GM12872 (cell line): ENCODE measurements around the gene MEG3.

Source experiments
- CTCF ChIP-seq: IDR thresholded peaks from 3 replicates; pipeline ENCODE4 v1.5.1; 2011; ENCODE audit warnings: low read depth, mild to moderate bottlenecking, low read length, moderate library complexity; ENCODE audit not compliant: insufficient read depth

MEG3 gene

DNA sequence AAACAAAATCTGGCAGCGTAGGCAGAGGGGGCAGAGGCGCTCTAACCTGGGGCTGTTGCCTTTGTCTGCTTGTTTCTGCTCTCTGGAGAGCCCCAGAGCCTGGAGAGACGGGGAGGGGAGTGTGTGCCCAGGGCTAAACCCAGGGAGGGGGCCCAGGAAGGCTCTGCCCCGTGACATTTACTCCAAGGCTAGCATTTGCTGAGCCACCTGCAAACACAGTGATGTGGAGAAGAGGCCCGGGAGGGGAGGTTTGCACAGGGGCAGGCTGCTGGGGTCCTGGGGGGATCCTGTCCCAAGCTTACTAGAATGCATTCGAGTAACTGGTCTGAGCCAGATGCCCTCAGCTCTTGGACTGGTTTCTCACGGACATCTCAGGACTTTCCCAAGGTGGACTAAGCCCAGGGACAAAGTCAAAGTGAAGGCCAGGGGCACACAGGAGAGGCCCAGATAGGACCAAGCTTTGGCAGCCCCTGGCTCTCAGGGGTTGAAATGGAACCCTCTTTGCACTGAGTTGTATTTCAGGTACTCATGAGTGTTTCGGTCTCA lies 12.0 kb downstream of the MEG3 start:
- TF ChIP-seq CTCF, result no peak

DNA sequence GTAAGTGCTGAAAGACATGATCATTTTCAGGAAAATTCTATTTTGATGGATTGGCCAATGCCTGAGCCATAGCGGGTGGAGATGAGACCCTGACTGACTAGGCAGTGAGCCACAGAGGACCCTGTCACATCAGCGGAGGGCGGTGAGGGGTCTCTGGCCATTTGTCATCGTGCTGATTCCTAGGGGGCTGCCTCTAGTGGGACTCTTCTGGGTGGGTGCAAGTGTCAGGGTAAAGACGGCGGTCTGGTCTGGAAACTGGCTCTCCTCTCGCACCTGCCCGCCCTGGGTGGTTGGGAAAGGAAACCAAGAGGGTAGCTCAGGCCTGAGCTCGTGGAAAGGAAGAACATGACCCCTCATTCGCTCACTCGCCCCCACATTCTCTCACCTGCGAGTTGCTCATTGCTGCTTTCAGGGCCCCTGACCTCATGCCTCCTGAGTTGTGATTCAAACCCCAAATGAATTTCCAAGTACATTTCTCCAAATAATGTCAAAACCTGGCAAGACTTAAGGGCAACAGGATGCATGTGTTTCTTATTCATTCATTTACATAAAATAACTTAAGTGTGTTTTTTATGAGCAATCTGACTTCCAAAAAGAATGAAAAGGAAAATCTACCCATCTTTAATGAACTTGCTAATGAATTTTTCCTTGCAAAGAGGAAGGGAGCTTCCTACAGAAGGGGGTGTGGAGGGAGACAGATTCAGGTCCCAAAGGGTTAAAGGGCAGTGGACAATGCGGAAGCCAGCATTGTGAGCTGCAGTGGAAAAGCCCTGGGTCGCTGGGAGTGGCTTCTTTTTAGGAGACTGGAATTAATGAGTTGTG lies 12.8 kb downstream of the MEG3 start:
- TF ChIP-seq CTCF, result no peak

GRCh38 chr14:100839315-100839585 lies 13.3 kb downstream of the MEG3 start:
- no peak for TF ChIP-seq CTCF

DNA sequence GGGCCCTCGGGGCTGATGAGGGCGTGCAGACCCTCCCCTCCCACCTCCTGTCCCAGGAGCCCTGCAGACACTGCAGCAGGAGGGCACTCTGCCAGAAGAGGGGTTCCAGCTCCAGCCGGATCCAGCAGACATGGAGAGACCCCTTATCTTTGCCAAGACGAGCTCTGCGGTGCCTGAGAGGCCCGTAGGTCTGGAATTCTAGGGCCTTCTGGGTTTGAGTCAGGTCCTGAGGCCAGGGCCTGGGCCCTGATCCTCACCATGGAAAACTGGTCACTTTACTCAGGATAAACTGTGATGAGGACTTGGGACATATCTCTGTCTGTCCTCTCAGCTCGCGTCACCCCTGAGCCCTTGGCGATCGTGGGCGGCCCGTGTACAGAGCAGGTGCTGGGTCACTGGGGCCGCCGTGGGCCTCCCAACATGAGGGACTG lies 13.8 kb downstream of the MEG3 start:
- TF ChIP-seq CTCF, result no peak

DNA sequence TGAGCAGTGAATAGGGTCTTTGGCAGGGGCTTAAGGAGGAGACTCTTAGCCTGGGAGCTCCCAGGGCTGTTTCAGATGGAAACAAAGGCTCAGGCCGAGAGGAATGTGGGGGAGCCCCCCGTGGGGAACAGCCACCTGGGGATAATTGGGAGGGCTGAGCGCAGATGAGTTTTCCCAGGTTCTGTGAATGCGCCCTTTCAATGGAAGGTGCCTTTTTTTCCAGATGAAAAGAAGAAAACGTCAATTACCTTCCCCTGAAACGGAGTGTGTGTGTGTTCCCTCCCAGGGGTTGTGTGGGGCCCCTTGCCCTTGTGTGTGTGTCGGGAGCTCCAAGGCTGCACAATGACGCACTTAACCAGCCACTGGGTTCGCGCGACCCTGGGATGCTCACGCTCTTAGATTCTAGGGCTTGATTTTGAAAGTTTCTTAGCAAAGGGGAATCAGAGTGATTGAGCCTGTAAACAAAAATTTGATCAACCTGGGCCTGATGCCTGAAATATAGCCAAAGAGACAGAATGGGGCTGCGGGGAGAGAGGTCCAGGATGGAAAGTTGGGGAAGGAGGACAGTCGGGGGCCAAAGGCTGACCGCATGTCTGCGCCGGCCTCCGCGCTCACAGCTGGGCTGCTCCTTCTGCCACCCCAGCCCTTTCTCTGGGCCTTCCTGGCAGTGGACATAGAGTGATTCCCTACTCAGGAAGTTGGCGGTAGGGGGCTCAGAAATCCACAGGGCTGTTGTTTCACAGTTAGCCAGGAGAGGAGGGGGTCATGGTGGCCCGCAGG lies 14.6 kb downstream of the MEG3 start:
- no peak for TF ChIP-seq CTCF

DNA sequence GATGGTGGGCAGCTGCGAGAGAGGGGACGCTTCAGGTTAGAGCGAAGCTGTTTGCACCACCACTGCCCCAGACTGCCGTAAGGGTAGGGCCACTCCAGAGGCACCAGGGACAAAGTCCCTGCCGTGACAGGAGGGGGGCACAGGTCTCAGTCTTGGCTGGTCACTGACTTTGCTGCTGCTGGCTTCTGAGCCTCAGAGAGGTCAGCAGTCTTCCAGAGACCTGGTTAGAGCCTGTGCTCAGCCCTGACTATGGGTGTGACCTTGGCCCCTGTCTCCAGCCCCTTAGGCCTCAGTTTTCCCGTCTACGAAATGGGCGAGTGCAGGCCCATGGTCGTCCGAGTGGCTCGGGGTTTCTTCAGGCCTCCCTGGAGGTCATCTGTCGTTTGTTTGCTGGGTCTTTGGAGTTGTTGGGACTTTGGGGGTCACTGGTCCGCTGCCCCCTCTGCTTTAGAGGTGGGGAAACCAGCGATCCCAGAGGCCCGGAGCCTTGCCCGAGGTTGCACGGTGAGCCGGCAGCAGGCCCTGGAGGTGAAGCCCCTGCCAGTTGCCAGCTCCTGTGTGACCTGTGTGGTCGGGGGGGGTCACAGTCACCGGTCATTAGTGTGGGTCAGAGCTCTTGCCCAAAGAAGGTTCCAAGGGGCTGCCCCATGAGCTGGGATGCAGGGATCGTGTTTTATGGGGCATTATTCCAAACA lies 15.3 kb downstream of the MEG3 start:
- TF ChIP-seq CTCF, result no peak
